PFSK-1 (cell line): ENCODE measurements around the gene ZNF407.

Experiments
- POLR2AphosphoS5 ChIP-seq: IDR thresholded peaks from 2 replicates; pipeline ENCODE4 v1.6.1; 2012; ENCODE audit warnings: low read depth, mild to moderate bottlenecking, control low read depth, low read length, moderate library complexity
- REST ChIP-seq, 2 experiments: IDR thresholded peaks; 2 replicates each; pipeline versions ENCODE4 v1.6.1 to v1.8.0; 2011 to 2012; ENCODE audit warnings: low read depth in 2 of 2, low read length in 2 of 2, control low read depth in 1 of 2, inconsistent platforms in 1 of 2, mild to moderate bottlenecking in 1 of 2, moderate library complexity in 1 of 2; ENCODE audit not compliant: insufficient read depth in 1 of 2

GRCh38 chr18:75044296-75044695 is 446.6 kb downstream of the ZNF407 start:
- TF ChIP-seq POLR2AphosphoS5 (no peak), REST (IDR thresholded peaks at IDR 0.05; ENCODE audit: insufficient read depth in 1 of 2, low read depth in 2 of 2, low read length in 2 of 2) (no peak)
